ENCODE results near the gene GPD1.

Gene GPD1

DNA sequence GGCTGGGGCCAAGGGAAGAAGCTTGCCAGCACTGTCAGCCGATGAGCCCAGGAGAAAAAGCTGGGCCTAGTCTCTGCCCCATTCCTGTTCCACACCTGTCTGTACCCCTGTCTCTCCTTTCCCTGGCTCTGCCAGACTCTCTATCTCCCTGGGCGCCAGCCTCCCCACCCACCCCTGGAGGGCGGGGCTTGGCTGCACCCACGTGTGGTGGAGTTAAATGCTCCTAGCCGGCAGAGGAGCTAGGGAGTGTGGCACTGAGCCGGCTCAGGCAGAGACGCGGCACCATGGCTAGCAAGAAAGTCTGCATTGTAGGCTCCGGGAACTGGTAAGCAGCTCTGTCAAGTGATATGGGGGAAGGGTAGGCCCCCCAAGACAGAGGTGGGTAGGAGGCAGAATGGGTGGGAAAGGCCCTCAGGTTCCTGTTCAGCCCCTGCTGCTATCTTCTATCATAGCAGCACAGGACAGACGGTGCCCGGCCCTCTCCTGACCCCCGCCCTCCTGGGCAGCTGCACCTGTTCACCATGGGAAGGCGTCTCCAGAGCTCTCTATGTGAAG, at the start of gene GPD1:
Gene GPD1, plus strand, starts transcription at position 242 of the 555 bp plus-strand sequence. Its CDS starts 43 bp downstream, at position 285.
- DNase-seq (ENCODE audit: low read depth) = no peak

DNA sequence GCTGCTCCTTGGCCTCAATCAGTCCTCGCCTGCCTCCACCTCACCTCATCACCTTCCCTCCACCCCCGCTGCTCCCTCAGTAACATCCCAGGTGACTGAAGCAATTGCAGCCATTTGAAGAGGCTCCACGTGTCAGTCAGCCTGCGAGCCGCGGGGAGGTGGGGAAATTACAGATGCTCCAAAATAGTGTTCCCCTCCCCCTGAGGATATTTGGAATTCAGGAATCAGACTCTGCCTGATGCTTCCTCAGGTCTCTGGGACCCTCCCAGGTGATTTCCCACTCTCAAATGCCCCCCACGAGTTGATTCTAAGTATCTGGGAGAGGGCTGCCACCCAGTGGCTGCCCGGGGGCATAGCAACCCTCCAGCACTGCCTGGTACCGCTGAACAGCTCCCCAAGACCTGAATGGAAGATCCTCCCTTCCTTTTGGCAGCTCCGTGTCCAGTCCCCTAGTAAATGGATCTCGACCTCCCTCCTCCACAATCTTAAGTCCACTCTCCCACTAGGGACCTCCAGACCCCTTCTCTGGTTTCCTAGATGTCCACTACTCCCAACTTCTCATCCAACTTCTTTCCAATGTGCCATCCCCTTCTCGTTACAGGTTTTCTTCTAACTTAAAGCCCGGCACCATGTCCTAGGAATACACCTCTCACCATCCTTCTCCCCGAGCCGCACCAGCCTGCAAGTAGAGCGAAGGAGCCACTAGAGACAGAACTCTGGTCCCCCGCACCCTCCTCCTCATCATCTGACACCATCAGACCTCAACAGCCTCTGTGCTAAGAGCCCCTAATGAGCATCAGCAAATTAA, 47.8 kb upstream of the GPD1 start:
- DNase-seq (ENCODE audit: low read depth) = peak; percentile 28

DNA sequence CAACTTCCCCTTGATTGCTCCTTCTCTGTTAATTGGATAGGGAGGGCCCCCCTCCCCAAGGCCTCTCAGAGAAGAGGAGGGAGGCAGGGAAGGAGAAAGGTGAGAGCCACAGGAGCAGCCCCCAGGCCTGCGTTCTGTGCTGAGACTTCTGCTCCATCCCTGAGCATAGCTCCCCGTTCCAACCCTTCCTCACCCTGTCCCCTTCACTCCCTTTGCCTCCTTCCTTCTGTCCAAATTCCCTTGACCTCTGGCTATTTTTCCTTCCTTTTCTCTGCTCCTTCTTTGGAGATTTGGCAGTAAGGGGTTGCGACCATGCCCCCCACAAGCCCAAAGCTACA, 47.2 kb upstream of the GPD1 start:
- no peak for DNase-seq (ENCODE audit: low read depth)

DNA sequence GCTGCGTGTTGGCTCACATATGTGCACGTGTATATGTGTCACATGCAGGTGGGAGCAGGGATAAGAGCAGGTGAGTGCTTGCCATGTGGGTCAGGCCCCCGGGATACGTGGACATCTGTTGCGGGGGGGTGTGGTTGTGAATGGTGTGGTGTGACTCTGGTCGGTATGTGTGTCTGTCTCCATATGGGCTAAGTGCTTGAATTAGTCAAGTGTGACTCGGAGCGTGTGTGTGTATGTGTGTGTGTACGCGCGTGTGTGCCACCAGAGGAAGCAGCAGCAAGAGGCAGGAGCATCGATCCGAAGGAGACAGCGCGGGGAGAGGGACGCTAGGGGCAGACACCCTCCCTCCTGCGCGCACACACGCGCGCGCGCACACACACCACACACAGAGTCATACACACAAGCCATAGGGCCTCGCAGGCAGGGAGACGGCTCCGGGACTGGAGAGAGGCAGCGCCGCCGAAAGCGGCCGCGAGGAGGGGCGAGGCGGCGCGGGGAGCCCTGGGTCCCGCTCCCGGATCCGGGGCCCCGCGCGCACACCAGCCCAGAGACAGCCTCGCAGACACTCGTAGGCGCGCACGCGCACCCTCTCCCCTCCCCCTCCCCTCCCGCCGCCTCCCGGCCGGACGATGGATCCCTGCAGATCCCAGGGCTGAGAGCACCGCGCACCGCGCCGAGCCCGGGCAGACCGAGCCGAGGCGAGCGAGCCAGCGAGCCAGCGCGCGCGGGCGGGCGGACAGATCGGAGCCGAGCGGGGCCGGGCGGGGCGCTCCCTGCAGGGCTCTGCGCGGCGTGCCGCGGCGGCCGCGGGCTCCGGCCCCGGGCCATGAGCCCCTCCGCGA, 46.6 kb upstream of the GPD1 start, which contains the start of gene ASIC1:
Gene ASIC1, plus strand, starts transcription at position 597 of the 842 bp plus-strand sequence. CDS start 1,171 bp downstream, outside the sequence.
- peak; percentile 33 for DNase-seq (ENCODE audit: low read depth)

DNA sequence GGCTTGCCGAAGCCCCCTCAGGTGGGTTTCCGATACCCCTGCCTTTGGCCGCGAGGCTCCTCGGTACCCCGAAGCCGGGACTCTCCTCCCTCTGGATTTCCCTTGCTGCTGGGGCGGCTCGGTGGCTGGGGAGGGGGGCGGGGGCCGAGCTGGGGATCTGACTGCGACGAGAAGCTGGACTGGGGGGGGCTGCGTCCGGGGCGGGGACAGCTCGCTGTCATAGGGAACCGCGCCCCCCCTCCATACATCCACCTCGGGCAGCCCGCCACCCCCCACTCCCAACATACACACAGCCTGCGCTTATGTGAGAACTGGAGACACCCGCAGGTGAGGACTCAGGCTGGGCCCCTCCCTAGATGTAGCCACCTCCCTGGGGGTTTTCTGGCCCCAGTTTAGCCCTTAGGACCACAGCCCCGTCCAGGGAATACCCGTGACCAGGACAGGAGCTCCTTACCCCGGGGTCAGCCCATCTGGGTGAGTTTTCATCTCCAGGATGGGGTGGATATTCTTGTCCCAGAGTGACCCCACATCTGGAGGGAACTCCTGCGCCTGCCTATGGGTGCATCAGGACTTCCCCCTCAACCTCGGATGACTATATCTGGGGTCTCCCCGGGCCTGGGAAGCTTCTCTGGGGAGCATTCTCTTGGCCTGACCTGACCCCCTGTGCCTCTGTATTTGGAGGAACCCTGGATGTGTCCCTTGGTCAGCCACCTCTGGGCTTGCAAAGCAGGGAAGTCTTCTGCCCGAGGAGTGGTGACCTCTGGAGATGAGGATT, 45.7 kb upstream of the GPD1 start:
- no peak for DNase-seq (ENCODE audit: low read depth)

DNA sequence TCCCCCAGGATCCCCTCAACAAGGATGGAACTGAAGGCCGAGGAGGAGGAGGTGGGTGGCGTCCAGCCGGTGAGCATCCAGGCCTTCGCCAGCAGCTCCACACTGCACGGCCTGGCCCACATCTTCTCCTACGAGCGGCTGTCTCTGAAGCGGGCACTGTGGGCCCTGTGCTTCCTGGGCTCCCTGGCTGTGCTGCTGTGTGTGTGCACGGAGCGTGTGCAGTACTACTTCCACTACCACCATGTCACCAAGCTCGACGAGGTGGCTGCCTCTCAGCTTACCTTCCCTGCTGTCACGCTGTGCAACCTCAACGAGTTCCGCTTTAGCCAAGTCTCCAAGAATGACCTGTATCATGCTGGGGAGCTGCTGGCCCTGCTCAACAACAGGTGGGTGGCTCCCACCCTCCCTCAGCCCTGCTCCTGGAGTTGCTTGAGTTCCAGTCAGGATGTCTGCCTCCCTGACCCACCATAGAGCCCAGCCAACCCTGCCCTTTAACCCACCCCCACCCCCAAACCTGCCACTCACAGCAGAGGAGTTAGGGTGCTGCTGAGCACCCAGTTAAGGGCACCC, 45.0 kb upstream of the GPD1 start:
- DNase-seq (ENCODE audit: low read depth) = no peak

DNA sequence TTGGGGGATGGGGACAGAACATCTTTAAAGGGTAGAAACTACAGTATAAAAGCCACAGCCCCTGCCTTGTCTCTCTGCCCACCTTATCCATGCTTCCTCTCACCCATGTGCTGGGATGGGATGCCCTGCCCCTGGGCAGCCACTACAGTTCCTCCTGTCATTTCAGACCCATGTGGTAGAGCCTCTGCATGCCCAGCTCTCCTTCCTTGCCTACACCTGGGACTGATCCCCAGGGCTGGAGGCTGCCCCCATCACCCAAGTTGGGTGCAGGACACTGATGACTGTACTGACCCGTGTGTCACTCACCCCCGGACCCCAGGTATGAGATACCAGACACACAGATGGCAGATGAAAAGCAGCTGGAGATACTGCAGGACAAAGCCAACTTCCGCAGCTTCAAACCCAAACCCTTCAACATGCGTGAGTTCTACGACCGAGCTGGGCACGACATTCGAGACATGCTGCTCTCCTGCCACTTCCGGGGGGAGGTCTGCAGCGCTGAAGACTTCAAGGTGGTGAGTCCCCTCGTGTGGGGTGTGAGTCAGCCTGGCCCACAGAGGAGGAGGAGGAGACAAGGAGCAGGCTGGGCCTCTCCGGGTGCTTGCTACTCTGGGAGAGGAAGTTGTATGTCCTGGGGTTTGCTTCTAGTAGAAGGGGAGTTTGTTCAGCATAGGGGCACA, 44.2 kb upstream of the GPD1 start:
- no peak for DNase-seq (ENCODE audit: low read depth)

DNA sequence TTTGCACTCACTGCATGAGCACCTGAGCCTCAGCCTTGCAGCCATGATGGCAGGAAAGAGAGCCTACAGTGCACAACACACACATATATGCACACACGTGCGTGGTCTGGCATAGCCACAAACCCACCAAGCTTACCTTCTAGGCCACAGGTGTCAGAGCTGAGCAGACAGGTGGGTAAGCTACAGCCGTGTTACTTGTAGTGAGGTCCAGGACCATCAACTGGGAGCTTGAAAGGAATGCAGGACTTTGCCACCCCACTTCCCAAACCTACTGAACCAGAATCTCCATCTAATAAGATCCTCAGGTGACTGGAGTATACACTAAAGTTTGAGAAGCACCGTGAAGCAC, 43.7 kb upstream of the GPD1 start:
- DNase-seq (ENCODE audit: low read depth) = no peak

DNA sequence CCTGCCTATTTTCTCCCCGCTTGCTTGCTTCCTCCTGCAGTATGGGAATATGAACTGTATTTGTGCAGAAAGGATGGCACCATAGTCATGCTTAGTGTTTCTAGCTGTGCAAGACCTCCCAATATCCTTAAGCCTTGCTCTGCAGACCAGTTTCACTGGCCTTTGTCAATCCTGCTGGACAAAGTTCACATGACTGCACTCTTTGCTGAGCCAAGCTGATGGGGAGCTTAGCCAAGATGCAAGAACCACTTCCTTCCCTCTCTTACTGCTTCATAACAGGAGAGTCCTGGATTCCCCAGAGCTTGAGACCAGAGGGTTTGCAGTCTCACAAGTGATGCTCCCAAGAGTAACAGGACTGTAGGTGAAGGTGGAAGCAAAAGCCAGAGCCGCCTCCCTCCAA, 42.6 kb upstream of the GPD1 start:
- no peak for DNase-seq (ENCODE audit: low read depth)

DNA sequence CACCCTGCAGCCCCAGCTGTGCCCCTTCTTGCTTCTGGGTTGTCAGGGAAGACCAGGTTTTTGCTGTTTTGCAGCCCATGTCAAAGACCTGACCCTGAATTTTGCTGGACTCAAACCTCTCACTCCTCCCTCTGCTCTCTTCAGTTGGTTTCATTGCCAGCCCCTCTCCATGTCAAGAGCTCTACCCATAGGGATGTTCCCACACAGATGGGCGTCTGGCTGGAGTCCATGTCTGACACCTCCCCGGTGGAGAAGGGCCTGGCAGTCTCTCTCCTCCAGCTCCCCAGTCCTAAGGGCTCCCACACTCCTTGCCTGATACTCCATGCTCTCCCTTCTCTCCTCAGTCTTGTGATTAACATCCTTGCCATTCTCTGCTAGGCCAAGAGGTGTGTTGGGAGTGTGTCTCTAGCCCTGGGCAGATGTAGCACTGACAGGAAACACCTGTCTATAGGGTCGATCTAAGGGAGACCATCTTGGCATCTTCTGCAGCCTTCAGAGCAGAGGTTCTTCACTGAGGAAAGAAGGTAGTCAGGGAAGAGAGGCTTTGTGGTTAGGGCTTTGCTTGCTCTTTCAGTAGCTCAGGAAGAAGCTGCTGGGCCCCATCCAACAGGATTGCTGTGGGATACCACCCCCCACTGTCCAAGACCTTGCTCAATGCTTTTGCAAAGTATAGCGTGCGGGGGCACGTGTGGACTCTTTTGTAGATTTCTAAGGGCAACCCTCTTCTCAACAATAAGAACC, 41.7 kb upstream of the GPD1 start:
- no peak for DNase-seq (ENCODE audit: low read depth)

DNA sequence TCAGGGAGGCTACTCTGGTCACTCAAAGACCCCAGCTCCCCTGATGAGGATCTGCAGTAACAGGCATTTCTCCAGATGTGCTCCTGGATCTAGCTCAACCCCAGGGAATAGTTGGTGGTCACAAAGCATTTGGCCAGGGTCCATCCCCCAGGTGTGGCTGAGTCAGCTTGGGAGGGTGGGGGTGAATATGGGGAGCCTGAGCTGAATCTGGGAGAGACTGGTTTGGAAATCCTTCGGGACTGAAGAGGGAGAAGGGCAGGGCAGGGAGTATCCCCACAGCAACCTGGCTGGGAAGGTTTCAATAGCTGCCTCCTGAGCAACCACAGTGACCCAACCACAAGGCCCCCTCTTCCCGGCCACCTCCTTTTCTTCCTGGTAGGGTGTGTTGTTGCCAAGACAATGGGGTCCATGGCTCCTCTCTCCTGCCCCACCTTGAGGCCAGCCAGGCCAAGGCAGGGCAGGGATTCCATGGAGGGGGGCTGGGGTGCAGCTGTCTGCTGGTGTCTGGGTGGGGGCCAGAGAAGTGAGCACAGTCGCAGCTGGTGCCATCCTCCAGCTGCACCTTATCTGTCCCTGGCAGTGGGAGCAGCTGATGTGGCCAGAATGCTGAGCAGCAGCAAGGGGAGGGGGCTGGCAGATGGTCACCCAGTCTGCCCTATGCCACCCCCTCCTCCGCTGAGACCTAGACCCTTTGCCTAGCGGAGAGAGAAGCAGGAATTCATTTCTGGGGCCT, 40.9 kb upstream of the GPD1 start:
- no peak for DNase-seq (ENCODE audit: low read depth)

DNA sequence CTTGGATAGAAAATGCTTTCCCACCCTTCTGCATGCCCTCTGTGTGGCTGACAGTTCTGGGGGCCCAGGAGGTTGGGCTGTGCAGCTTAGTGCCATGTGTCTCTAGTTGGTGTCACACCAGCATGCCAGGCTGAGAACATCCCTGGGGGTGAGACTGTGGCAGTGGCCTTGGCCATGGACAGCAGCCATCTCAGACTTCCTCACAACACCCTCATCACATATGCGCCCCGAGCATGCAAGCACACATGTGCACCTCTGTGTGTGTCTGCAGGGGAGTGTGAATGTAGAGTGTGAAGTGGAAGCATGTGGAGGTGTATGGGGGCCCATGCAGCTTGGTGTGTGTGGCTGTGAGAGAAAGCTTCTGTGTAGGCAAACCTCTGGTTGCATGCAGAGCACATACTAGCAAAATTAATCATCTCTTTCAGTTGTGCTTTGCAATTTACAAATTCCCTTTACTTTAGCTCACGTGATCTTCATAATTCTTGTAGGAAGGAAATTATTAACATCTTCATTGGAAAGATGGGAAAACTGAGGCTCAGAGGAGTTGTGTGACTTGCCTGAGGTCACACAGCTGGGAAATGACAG, 38.0 kb upstream of the GPD1 start:
- no peak for DNase-seq (ENCODE audit: low read depth)

DNA sequence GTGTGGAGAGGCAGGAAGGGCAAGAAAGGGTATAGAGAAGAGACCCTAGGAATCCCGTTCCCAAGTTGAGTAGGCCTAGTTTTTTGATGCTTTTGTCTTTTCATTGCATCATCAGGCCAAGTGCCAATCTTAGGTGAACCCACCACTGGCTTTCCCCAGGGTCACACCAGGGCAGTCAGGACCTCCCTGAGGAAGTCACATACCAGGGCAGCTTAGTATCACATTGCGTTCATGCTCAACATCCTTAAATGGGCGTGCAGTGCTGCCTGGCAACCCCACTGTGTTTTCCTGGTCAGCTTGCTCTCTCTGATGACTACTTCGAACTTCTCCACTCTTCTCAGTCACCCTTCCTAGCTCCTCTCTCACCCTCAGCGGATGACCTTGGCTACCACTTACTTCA, 37.4 kb upstream of the GPD1 start:
- peak; percentile 64 for DNase-seq (ENCODE audit: low read depth)

DNA sequence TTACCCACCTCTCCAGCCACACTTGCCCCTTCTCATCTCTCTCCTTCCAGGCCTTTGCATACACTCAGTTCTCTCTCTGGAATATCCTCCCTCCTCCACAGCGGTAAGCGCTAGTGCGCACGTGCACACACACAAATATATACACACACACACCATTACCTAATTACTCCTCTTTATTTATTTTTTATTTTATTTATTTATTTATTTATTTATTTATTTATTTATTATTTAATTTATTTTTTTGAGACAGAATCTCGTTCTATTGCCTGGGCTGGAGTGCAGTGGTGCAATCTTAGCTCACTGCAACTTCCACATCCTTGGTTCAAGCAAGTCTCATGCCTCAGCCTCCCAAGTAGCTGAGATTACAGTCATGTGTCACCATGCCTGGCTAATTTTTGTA, 34.7 kb upstream of the GPD1 start:
- no peak for DNase-seq (ENCODE audit: low read depth)

DNA sequence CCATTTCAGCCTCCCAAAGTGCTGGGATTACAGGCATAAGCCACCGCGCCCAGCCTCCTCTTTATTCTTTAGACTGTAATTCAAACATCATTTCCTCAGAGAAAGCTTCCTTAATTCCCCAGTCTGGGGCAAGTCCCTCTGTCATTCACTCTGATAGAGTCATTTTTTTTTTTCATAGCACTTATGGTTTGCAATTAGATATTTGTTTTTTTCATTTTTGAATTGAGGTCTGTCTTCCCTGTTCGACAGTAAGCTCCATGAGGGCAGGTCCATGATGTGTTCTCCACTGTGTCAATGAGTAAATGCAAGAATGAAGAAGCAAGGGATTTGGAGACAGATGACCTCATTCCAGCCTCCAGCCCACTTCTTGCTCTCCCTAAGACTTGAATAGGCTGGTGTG, 34.3 kb upstream of the GPD1 start:
- no peak for DNase-seq (ENCODE audit: low read depth)

DNA sequence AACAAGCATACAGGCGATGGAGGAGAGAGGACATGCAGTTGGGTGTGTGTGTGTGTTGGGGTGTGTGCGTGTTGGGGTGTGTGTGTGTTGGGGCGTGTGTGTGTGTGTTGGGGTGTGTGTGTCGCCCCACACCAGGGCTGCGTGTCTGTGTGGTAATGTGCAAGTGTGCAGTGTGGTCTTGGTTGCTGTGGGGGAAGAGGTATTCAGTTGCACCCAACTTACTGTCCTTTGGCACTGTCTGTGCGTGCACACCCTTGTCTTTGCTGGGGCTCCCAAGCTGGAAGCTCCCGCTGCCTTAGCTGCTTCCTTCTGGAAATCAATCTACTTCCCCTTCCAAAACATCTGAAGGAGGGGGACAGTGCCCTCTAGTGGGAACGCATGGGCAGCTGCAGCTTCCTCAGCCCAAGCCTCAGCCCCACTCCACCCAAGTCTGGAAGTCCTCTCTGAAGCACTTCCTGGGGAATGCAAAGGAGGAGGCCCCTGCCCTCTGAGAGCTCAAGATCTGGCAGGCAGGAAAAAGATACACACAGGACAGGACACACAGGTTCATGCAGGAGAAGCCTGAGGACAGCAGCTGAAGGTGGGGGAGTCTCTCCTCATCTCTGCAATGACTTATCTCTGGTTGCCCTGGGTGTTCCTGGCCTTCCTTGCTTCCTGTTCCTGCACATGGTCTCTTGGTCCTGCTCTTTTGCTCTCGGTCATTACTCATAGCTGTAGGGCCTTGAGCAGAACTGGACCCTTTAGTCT, 33.3 kb upstream of the GPD1 start:
- DNase-seq (ENCODE audit: low read depth) = peak; percentile 83

DNA sequence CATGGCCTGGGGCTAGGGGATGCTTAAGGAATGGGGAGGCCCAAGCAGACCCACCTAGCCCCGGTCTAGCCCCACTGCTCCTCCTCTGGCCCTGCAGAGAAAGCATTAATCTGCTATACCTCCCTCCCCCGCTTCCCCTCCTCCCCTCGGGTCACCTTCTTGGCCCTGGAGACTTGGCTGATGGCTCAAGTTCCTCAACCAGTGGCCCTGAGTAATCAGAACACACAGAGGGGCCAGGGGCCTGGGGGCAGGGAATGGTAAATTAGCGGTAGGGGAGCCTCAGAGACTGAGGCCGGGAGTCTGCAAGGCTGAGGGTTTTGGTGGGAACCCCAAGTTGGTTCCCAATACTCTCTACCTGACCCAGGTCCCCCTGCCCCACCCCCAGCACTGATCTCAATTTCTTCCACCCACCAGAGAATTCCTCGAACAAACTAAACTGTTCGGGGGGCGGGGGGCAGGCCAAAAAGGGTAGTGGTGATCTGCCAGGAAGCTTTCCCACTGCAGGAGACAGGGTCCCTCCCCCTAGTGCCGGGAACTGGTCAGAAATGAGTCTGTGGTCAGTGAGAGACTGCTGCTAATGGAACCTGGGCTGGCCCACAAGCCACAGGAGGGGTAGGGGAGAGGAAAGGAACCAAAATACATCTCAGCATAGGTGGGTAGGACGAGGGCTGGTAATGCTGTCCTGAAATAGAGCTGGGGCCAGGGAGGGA, 31.5 kb upstream of the GPD1 start:
- no peak for DNase-seq (ENCODE audit: low read depth)

DNA sequence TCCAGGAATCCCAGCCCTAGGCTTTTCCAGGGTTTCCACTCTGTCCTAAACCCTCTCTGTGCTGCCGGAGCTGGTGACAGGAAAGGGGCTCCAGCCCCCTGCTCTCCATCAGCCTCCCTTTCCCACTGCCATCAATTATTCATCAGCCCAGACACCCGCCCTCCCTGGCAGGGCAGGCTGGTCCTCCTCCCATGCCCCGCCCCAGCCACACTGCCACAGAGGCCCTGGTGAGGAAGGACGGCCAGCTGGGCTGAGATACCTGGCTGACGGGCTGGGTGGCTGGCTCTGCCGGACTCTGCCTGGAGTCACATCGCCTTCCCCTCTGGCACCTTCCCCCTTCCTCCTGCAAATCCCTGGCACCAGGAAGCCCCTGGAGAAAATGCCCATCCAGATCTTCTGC, 30.6 kb upstream of the GPD1 start:
- no peak for DNase-seq (ENCODE audit: low read depth)

Data from fibroblast of the conjunctiva (primary cell).